ENCODE measurements around the gene RARRES1.
A peak's percentile ranks its signal among the peaks of the same experiment; 100 is the strongest.
"Not testable (repeated sequence)": the region's sequence is repeated elsewhere in the genome, so short reads cannot be mapped to it uniquely, and the experiment has no call there.

Gene RARRES1

DNA sequence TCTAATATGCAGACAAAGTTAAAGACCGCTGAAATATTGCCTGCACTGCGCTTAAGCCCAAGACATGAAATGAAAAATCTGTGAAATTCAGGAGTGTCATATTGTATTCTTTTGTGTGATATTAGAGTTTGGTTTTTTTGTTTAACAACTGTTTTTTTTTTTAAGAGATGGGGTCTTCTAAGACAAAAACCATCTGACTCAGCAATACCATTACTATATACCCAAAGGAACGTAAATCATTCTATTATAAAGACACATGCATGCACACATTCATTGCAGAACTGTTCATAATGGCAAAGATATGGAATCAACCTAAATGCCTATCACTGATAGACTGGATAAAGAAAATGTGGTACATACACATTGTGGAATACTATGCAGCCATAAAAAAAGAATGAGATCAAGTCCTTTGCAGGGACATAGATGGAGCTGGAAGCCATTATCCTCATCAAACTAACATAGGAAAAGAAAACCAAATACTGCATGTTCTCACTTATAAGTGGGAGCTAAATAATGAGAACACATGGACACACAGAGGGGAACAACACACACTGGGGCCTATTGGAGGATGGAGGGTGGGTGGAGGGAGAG, 38.3 kb downstream of the RARRES1 start:
- not testable (repeated sequence) for DNase-seq (ENCODE audit: low spot score)

DNA sequence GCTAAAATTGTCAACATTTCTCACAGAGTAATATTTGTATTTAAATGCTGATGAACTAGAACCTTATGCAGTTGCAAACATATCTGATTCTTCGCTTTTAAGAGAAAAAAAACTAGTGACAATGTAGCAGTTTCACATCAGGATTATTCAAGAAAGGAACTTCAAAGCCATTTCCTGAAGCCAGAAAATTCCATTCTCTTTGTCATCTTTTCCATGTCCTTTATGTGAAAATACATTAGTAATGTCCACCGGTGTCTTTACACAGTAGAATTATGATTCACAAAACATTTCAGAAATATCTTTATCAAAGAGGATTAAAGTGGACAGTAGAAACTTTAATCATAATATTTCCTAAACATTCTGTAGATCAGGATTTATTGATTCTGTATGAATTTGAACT, 47.1 kb downstream of the RARRES1 start:
- no peak for DNase-seq (ENCODE audit: low spot score)

DNA sequence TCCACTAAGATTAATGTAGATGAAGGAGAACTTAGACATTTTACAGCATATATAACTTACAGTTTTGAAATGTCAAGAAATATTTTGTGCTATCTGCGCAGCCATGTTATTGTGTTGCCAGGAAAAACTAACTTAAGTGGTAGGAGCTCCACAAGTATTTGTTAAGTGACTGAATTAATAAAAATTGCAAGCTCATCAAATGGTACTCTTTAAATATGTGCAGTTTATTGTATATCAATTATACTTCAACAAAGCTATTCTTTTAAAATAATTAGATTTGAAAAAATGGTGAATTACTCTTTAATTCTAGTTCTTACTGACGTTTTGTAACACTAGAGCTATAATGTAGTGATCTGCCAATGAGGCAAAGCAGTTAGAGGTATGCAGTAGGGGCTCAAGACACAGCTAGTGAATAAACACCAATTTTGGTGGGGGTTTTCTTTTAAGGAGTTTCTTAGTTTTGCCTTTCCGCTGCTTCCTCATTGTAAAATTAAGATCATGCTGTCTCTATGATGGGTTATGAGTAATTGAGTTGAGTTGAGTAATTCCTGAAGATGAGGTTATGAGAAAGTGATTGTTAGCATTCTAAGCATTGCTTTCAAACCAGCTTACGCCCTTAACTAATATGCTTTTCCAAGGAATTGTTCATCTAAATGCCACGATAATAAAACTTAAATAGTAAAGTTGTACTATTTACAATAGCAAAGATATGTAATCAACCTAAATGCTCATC, 48.9 kb downstream of the RARRES1 start:
- DNase-seq (ENCODE audit: low spot score): no peak

DNA sequence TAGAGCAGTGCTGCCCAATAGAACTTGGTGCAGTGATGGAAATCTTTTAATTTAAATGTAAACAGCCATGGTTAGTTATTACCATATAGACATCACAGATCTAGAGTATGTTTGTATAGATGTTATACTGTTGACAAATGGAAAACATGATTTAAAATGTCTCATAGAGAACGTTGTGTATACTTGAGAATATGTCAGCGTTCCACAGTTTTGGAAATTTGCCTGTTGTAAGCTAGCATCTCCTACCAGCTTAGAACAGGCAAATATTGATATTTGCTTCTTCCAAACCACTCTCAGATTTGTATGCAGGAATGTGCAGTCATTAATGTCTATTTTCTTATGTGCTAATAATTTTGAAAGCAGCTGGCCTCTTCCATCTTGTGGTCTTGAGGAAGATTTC, 51.4 kb downstream of the RARRES1 start:
- DNase-seq (ENCODE audit: low spot score): no peak

DNA sequence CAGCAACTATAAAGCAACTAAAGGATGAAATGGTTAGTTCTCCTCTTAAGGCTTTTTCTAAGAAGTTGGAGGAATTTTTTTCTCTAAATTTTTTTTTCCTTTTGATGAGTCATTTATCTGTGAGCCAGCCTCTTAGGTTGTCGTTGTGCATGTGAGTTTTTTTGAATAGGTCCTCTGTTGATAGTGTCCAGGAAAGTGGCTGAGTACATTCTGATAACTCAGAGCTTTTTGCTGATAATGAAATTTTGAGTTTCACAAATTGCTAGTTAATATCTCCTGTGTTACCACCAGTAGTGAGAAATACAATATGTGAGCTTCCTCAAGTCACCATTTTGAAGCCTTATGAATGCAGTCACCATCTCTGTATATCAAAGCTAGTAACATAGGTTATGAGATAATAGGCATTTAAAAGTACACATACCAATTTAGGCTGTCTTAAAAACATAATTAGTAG, 52.7 kb downstream of the RARRES1 start:
- no peak for DNase-seq (ENCODE audit: low spot score)

DNA sequence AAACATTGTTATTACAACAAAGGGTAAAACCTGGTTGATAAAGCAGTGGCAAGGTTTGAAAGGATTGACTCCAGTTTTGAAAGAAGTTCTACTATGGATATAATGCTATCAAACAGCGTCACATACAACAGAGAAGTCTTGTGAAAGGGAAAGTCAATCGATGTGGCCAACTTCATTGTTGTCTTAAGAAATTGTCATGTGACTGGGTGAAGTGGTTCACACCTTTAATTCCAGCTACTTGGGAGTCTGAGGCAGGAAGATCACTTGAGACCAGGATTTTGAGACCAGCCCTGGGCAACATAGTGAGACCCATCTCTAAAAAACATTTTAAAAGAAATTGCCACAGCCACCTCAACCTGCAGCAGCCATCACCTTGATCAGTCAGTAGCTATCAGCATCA, 53.6 kb downstream of the RARRES1 start:
- no peak for DNase-seq (ENCODE audit: low spot score)

DNA sequence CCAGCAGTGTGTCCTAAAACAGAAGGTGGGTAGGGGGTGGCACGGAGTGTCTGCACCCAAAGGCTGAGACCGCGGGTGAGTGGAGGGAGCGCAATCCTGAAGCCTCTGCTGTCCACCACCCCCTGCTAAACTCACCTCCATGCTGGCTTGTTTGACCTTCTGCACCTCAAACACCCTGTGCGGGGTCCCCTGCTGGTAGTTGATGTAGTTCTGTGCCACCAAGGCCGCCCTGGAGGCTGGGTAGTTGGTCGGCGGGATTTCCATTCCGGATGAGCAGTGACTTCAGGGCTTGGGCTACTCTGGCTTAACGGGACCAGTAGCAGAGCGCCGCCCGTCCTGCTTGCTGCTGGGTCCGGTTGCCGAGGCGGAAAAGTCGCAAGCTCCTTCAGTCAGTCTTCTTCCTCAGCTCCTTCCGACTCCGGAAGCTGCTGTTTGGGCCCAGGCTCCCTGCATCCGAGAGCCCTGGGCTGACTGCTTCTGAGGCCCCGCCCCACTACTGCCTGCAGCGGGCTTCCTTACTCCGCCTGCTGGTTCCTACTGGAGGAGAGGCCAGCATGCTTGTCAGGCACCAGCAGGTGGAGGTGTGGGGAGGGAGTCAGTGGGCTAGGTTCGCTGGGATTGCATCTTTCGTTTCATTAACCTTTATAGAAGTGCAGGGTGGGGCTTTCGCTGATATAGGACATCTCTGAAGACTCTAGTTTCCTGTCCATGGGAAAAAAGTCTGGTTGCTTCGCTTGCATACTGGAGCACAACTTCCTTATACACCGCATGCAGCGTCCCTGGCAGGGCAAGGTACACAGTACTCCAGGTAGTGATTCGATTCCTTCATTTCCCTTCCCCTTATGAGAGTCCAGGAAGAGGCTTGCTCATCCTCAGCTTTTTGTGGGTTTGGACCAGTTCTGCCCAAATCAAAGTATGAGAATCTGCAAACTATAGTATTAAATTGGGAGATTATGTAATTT, 59.8 kb downstream of the RARRES1 start, which contains the start of gene LXN:
LXN (minus strand) TSS at position 434 of the 962 bp plus-strand sequence; CDS start at position 264, 170 bp downstream.
- DNase-seq (ENCODE audit: low spot score): peak; percentile 96

DNA sequence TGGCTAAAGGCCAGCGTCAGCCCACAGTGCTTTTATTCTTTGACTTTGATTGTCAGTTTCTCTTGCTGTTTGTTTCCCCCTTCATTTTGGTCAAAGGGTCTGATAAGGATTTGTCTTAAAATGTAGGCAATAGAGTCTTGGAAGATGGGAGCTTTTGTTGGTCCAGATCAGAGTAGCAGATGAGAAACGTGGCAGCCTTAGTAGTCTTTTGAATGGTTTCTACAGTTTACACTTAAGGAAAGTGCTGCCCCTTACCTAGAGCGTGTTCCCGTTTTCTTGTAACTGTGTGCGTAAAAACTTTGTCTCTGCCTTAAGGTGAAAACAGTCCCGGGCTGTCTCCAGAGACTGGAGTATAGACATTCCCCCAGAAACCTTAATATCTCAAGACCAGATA, 60.4 kb downstream of the RARRES1 start:
- peak; percentile 3 for DNase-seq (ENCODE audit: low spot score)

DNA sequence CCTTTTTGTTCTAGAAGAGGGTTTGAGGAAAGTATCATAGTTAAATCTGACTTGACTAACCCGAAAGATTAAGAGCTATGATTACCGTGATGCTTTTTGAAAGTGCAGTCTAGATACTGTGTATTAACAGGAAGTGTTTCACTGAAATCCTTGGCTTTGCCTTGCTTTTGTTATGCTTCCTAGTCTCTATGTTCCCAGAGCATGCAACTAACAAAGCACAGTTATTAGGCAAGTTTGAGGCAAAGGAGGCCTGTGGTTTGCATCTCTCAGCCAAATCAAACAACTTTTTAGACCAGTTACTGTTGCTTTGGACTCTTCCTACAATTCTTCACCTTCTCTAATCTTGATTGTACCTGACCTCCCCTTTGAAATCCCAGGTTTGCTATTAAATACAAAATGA, 63.8 kb downstream of the RARRES1 start:
- no peak for DNase-seq (ENCODE audit: low spot score)

DNA sequence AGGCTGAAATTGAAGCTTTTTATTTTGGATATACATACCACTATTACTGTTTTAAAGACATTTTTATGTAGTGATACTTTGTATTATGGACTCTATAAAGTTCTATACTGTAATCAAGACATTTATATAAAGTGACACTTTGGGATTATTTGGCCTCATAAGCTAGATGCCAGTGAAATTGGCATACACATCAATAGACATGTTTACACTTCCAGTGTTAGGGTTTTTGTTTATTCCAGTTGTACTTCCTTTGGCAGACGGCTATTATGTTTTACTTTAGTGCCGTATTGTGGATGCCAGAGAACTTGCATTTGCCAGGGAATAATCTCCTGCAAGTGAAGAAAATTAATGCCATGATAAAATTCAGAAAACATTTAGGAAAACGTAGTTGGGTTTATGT, 65.8 kb downstream of the RARRES1 start:
- no peak for DNase-seq (ENCODE audit: low spot score)

DNA sequence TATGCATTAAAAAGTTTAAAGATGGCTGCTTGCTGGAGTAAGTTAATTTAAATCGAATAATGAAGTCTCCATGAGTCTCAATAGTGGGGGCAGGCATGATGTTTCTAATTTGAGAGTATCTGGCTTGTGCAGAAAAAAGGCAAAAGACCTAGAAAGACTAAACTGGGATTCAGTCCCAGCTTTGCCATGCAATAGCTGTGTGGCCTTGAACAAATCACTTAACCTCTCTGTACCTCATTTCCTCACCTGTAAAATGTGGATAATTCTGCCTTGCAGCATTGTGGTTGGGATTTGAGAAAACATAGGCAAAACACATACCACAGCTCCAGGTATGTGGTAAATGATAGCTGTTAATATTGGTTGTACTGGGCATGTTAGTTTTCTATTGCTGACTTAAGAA, 68.4 kb downstream of the RARRES1 start:
- no peak for DNase-seq (ENCODE audit: low spot score)

DNA sequence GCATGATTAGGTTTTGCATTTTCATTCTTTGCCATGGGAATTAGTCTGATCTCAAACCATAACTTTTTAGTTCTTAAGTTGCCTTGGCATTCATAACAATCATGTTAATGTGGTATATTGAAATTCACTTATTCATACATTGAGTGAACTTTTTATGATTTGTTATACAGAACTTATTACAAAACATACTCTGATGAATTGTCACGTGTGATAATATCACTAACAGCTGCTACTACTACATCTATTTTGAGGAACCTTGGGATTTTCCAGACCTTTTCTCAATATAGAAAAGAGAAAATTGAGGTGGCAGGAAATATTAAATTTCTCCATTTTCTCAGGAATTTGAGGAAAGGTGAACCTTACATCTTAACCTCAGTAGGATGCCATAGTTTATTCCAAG, 69.0 kb downstream of the RARRES1 start:
- no peak for DNase-seq (ENCODE audit: low spot score)

DNA sequence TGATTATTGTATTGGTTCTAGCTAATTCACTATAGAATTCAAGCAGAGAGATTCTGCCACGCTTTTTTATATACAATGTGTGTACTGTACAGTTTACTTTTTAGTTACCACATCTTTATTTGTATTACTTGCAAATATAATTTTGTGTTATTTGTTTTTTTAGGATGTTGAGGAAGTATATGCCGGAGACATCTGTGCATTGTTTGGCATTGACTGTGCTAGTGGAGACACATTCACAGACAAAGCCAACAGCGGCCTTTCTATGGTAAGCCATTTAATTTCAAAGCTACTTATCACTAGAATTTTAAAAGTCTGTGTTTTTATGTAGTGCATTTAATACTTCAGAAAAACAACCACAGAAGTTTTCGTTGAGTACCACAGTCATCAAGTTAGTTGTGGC, 71.5 kb downstream of the RARRES1 start:
- DNase-seq (ENCODE audit: low spot score): no peak

DNA sequence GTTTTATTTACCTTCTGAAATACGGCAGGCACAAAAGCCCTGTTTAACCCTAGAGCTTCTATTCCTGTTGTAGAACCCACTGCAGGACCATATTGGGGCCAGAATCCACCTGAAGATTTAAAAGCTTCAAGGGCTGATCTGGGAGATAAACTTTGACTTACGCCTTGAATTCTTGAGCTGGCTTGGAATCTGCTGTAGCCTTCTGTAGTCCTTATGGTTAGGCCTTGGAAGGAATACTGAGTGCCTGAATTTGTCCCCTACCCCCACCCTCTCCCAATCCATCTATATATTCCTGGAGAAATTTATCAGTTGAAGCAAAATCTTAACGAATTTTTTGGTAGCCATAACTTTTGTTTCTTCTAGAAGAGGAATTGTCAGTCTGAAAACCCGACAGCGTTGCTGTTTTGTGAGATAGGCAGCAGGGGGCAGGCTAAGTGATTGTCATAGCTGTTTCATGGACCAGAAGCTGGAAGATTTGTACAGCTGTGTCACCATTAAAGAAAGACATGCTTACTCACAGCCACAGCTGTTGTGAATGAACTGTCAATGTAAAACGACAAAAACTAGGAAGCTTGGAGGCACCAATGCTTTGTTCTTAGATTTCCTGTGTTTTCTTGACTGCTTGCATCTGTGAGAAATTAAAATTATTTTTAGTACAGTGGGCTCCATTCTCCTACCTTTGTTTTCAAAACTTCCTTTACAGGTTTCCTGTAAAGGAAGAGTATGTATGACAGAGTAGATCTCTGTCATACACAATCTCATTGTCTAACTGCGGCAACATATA, 72.6 kb downstream of the RARRES1 start:
- DNase-seq (ENCODE audit: low spot score): peak; percentile 50

DNA sequence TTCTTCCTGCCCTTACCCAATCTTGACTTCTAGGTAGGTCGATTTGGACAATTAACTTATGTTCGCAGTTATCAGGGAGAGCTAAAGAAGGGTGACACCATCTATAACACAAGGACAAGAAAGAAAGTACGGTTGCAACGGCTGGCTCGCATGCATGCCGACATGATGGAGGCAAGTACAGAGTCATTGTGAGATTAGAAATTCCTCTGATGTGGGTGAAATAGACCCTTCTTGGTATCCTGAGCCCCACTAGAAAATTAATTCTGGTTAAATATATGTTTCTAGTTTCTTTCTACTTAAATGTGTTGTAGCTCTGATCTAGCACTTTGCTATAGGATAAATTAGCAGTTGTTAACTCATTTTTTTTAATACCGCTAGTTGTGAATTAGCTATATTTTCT, 73.4 kb downstream of the RARRES1 start:
- no peak for DNase-seq (ENCODE audit: low spot score)

DNA sequence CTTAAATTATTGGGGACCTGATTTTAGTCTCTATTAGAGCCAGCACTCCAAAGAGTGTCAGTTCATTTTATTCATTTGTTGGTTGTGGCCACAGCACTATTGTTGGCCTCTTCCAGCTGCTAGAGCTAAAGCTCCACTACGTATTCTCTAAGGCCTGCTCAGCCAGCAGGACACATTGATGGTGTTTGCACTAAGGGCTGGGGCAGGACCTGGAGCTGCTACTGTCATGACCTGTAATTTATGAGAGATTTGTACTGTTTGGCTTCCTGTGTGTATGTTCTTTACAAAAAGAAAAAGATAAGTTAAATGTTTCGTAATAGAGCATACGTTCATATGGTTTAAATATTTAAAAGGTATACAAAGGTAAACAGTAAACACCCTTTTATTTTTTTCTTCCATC, 79.8 kb downstream of the RARRES1 start:
- no peak for DNase-seq (ENCODE audit: low spot score)

DNA sequence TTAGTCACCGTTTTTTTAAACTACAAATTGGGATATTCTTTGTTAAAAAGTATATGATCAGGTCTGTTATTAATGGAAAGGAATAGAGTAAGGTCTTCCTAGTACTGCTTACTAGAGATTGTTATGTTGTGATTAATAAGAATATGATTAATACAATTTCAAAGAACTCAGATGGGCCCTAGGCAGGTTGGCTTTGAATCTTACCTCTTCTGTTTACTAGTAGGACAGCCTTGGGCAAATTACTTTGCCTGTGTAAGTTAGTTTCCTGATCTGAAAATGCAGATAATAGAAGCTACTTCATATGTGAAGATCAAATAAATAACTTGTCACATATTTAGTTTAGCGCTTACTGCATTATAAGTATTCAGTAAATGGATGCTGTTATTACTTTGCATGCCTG, 81.1 kb downstream of the RARRES1 start:
- DNase-seq (ENCODE audit: low spot score): no peak

DNA sequence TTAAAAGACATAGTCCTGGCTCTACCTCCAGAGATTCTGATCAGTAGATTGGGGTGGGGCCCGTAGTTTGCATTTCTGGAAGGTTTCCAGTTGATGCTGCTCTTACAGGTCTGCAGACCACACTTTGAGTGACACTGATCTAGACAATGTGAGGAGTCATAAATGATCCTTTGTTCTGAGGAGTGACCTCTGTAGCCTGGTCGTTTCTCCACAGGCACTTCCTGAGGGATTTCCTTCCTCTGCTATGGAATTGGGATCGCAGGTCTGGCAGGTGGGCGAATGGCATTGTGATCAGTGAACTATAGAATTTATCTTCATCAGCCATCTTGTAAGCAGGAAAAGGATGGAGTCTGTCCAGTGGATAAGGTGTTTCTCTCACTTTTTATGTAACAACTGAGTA, 82.5 kb downstream of the RARRES1 start:
- no peak for DNase-seq (ENCODE audit: low spot score)

All from iPS-NIHi11 (cell line).